HepG2 (cell line): ENCODE measurements around the gene PRSS23. TPM values are rescaled to one million over a fixed set of nuclear protein-coding genes. Genes with fewer than 3 reads are reported as not detected.

ENCODE experiments used
- ATAC-seq: fragments of 200-7000 bp; cut with Tn5 transposase; 3 replicates; pipeline ENCODE4 v1.9.1; 2020; ENCODE audit warnings: mild to moderate bottlenecking, moderate library complexity
- BruUV-seq: library from RNA; stranded (reverse); fragments of 400-500 nt; replicated peaks from 2 replicates; lab custom pipeline; 2021; lab: Mats Ljungman, UMichigan
- CTCF ChIA-PET: fragments of 300-600 bp; formaldehyde crosslinking; extraction: SDS; loops from one replicate; lab custom pipeline; 2021; ENCODE audit warnings: low total read pairs, inconsistent platforms, low intra/inter-chr PET ratio; lab: Yijun Ruan, JAX
- POLR2A ChIA-PET: fragments of 350-600 bp; sonication (Branson Sonifier 250); formaldehyde crosslinking; loops from one replicate; lab custom pipeline; 2020; ENCODE audit warnings: antibody characterized with exemption, inconsistent platforms; lab: Yijun Ruan, JAX
- DNase-seq: peaks from one replicate; pipeline ENCODE4 v3.0.0-alpha.2; 2015; ENCODE audit warnings: low spot score
- FAIRE-seq: peaks from 3 replicates; lab custom pipeline; 2011; peaks lifted over from hg19 to GRCh38; lab: Jason Lieb, UNC
- H2AFZ ChIP-seq: one replicate; pipeline ENCODE4 v1.6.1; 2011; ENCODE audit warnings: low read length, inconsistent platforms
- H3K27ac ChIP-seq: fragments of 300-600 bp; 3 replicates; pipeline ENCODE4 v1.8.0; 2011; ENCODE audit warnings: mixed run types, mild to moderate bottlenecking, mixed read lengths, low read length, inconsistent platforms; ENCODE audit not compliant: insufficient read depth; ENCODE audit errors: extremely low read length
- H3K27me3 ChIP-seq, 2 experiments: fragments of 200-600 bp in 1 of 2; 2 replicates in 1 of 2; 3 replicates in 1 of 2; pipeline versions ENCODE4 v1.6.0 to v1.8.0; 2011; ENCODE audit warnings: low read length in 2 of 2, mild to moderate bottlenecking in 2 of 2, moderate library complexity in 2 of 2, inconsistent platforms in 1 of 2; ENCODE audit not compliant: insufficient read depth in 2 of 2, control insufficient read depth in 1 of 2
- H3K36me3 ChIP-seq, 2 experiments: fragments of 200-600 bp in 1 of 2; replicated peaks in 1 of 2; 2 replicates in 1 of 2; 3 replicates in 1 of 2; pipeline versions ENCODE4 v1.5.1 to v1.8.0; 2011; ENCODE audit warnings: low read length in 2 of 2, inconsistent platforms in 1 of 2; ENCODE audit not compliant: insufficient read depth in 2 of 2, control insufficient read depth in 1 of 2
- H3K4me1 ChIP-seq: 2 replicates; pipeline ENCODE4 v1.5.1; 2012; ENCODE audit warnings: low read length, inconsistent platforms; ENCODE audit not compliant: insufficient read depth
- H3K4me2 ChIP-seq: 2 replicates; pipeline ENCODE4 v1.6.0; 2011; ENCODE audit warnings: low read depth, low read length, inconsistent platforms
- H3K4me3 ChIP-seq, 3 experiments: fragments of 200-600 bp in 1 of 3; sonication (generic), shearing (Covaris generic) in 1 of 3; replicated peaks in 1 of 3; 2 replicates each; pipeline ENCODE4 v1.5.1; 2011 to 2016; ENCODE audit warnings: low read length in 3 of 3, inconsistent platforms in 2 of 3, low read depth in 2 of 3, mild to moderate bottlenecking in 2 of 3, control low read depth in 1 of 3, mixed read lengths in 1 of 3; ENCODE audit not compliant: insufficient read depth in 1 of 3
- H3K79me2 ChIP-seq: one replicate; pipeline ENCODE4 v1.6.1; 2011; ENCODE audit warnings: low read length, inconsistent platforms; ENCODE audit not compliant: insufficient read depth
- H3K9ac ChIP-seq: 2 replicates; pipeline ENCODE4 v1.6.0; 2011; ENCODE audit warnings: mild to moderate bottlenecking, low read depth, low read length, inconsistent platforms; ENCODE audit not compliant: insufficient read depth
- H3K9me3 ChIP-seq: 2 replicates; pipeline ENCODE4 v1.5.1; 2012; ENCODE audit warnings: mild to moderate bottlenecking, low read length
- H4K20me1 ChIP-seq: 2 replicates; pipeline ENCODE4 v1.6.0; 2011; ENCODE audit warnings: inconsistent platforms, mild to moderate bottlenecking, low read length, moderate library complexity; ENCODE audit not compliant: insufficient read depth
- CREB1 ChIP-seq, 2 experiments: fragments of 450-650 bp in 1 of 2; IDR thresholded peaks; 2 replicates each; pipeline ENCODE4 v1.6.1; 2016 to 2017; ENCODE audit warnings: control low read depth in 1 of 2, mild to moderate bottlenecking in 1 of 2, missing compliant biosample characterization in 1 of 2, missing genetic modification characterization in 1 of 2
- LCORL ChIP-seq, 2 experiments: fragments of 450-650 bp in 1 of 2; sonication (generic) in 1 of 2; formaldehyde crosslinking in 1 of 2; IDR thresholded peaks; 2 replicates each; pipeline versions ENCODE4 v1.5.0 to v1.6.1; 2017 to 2020; ENCODE audit warnings: antibody characterized with exemption in 1 of 2, missing genetic modification reagents in 1 of 2
- PREB ChIP-seq: sonication (generic); formaldehyde crosslinking; IDR thresholded peaks from 2 replicates; pipeline ENCODE4 v1.4.0; 2020; ENCODE audit warnings: missing genetic modification reagents
- UBTF ChIP-seq: sonication (generic); formaldehyde crosslinking; IDR thresholded peaks from 2 replicates; pipeline ENCODE4 v1.4.0; 2020; ENCODE audit warnings: mild to moderate bottlenecking, missing genetic modification reagents
- ZFP37 ChIP-seq: sonication (generic); formaldehyde crosslinking; IDR thresholded peaks from 2 replicates; pipeline ENCODE4 v1.4.0; 2020; ENCODE audit warnings: missing genetic modification reagents, borderline replicate concordance
- ZNF512 ChIP-seq: sonication (generic); formaldehyde crosslinking; IDR thresholded peaks from 2 replicates; pipeline ENCODE4 v1.4.0; 2020; ENCODE audit warnings: mild to moderate bottlenecking, missing genetic modification reagents
- ZNF557 ChIP-seq: sonication (generic); formaldehyde crosslinking; IDR thresholded peaks from 2 replicates; pipeline ENCODE4 v1.4.0; 2020; ENCODE audit warnings: missing genetic modification reagents
- ZNF780A ChIP-seq: sonication (generic); formaldehyde crosslinking; IDR thresholded peaks from 2 replicates; pipeline ENCODE4 v1.8.0; 2022; ENCODE audit warnings: mild to moderate bottlenecking, missing genetic modification reagents, moderate library complexity
- ZNF784 ChIP-seq: sonication (generic); formaldehyde crosslinking; IDR thresholded peaks from 2 replicates; pipeline ENCODE4 v1.5.1; 2020; ENCODE audit warnings: missing genetic modification reagents, mild to moderate bottlenecking, borderline replicate concordance
- WGBS: methylation state at CpG from one replicate; pipeline ENCODE4 v1.1.6; 2017; ENCODE audit warnings: low lambda C conversion rate; 5-methylcytosine and 5-hydroxymethylcytosine counted together
- in situ Hi-C: cut with HindIII; loops from 2 replicates; pipeline ENCODE4 v1.10.0; 2017; ENCODE audit warnings: low pct_unique_long_range_greater_than_20kb; ENCODE audit not compliant: extremely low pct_ligation_motif_present
- intact Hi-C: fragments of 100-400 bp; cut with micrococcal nuclease; formaldehyde crosslinking; loops from one replicate; pipeline ENCODE4 v1.10.0; 2022; ENCODE audit not compliant: unreplicated experiment
- polyA plus RNA-seq, 8 experiments: library from polyadenylated mRNA; depleted of rRNA in 3 of 8; stranded (reverse) in 7 of 8; unstranded in 1 of 8; fragments of >200 nt; fragmentation: Illumina TruSeq in 4 of 8; extraction: Trizol in 4 of 8; gene quantifications; 2 replicates each; pipeline versions ENCODE4 v1.2.1 to v1.2.3, GENCODE V29; 2011 to 2016; ENCODE audit warnings: low read depth in 4 of 8, missing spikeins in 1 of 8, mixed read lengths in 1 of 8; ENCODE audit not compliant: insufficient read depth in 1 of 8
- total RNA-seq, 5 experiments: library from RNA; depleted of rRNA; stranded (reverse); fragments of >200 nt; fragmentation: Illumina TruSeq; extraction: Trizol; gene quantifications; 2 replicates each; pipeline ENCODE4 v1.2.3, GENCODE V29; 2016; ENCODE audit warnings: low read depth in 1 of 5

PRSS23 gene
- total and polyA plus RNA-seq, 2 of the 13 experiments (the other 11 are each of a cell fraction or from before 2014, with no cell fraction given), result 0.20 to 0.30 TPM

DNA sequence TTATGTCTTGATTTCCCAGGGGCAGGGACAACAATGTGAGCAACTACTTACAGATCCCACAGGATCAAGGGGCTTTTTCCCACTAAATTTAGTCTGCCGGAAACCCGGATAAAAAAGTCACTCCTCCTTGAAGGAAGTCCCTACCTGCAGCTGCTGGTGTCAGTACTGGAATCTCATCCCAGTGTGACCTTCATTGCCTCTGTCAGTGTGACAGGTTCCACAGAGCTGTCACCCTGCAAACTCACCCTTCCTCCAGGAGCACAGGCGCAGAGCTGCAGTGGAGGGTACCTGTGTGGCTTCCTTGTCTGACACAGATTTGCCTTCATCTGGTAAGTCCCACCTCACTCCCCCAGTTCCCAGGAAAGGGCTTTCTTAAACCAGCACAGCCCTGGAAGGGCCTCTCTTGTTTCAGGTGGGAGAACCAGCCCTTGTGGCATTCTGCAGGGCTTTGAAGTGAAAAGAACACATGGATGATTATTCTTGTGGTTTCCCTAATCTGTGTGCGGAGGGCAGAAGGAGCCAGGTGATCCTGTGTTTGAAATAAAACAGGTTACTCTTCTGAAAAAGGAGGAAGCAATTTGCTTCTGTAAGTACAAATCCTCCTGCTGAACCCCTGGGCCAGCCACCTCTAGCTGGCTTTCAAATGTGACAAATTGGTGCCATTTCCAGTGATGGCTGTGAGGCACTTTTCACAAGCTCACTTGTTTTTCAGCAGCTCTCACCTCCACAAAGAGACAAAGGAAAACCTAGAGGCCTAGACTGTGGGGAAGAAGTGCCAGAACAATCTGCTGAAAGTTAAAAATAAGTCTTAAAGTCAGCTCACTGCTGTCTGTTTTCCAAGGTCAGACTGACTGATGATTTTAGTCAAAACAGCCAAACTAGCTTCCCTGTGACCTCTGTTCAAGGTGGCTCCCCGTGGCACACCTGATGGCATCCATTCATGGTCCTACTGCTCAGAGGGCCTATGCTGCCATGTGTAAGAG lies 9.2 kb upstream of the PRSS23 start:
- DNase-seq, result no peak
- no peak for ATAC-seq
- H3K9me3 ChIP-seq, result no peaks in the 10 kb centered on the region
- POLR2A ChIA-PET, result no interaction called here
- no peak overlapping the region for H3K4me2 ChIP-seq
- no peak overlapping the region for H3K4me3 ChIP-seq
- CTCF ChIA-PET, result no interaction called here
- H3K9ac ChIP-seq, result no peak overlapping the region
- in situ Hi-C loops, result no loop called here
- no peaks in the 10 kb centered on the region for H3K79me2 ChIP-seq
- H2AFZ ChIP-seq, result no peak overlapping the region
- peaks cover 0 to 26% of the 10 kb centered on the region in 2 experiments; a peak in 2 of 5 replicates for H3K27me3 ChIP-seq
- no peak for FAIRE-seq
- TF ChIP-seq CREB1 (IDR thresholded peaks at IDR 0.05) (no peak), CREB1 (CRISPR knock-in tag; IDR thresholded peaks at IDR 0.05) (no peak), ZNF784 (CRISPR knock-in tag) (no peak)
- TF ChIP-seq, all 625 proteins: peak for 0
- no peaks in the 10 kb centered on the region for H3K4me1 ChIP-seq
- H3K36me3 ChIP-seq, result no peaks in the 10 kb centered on the region
- BruUV-seq, result no TSS peak
- no peaks in the 10 kb centered on the region for H4K20me1 ChIP-seq
- WGBS, result 24% methylated on average over 5 of the region's 5 CpGs
- H3K27ac ChIP-seq, result no peak overlapping the region
- intact Hi-C loops, result no loop called here

- peaks cover 0 to 26% of the 10 kb centered on the region in 2 experiments; a peak in 2 of 5 replicates for H3K27me3 ChIP-seq
- no peak overlapping the region for H3K4me3 ChIP-seq
- H3K9ac ChIP-seq, result no peak overlapping the region
- no peak for DNase-seq
- no peaks in the 10 kb centered on the region for H3K4me1 ChIP-seq
- no TSS peak for BruUV-seq
- H3K9me3 ChIP-seq, result no peaks in the 10 kb centered on the region
- FAIRE-seq, result no peak
- no peak overlapping the region for H3K4me2 ChIP-seq
- ChIA-PET CTCF (no interaction called here), POLR2A (no interaction called here)
- H3K36me3 ChIP-seq, result no peaks in the 10 kb centered on the region
- 21% methylated on average over 2 of the region's 3 CpGs for WGBS
- H2AFZ ChIP-seq, result no peak overlapping the region
- no peak for ATAC-seq
- H3K79me2 ChIP-seq, result no peaks in the 10 kb centered on the region
- H3K27ac ChIP-seq, result no peak overlapping the region
- intact Hi-C loops (no loop called here), in situ Hi-C loops (no loop called here)
- H4K20me1 ChIP-seq, result no peaks in the 10 kb centered on the region
- TF ChIP-seq UBTF (CRISPR knock-in tag) (no peak), LCORL (IDR thresholded peaks at IDR 0.05) (no peak), LCORL (CRISPR knock-in tag; IDR thresholded peaks at IDR 0.05) (no peak), PREB (no peak), ZNF780A (CRISPR knock-in tag) (no peak), ZNF557 (CRISPR knock-in tag) (no peak), ZFP37 (no peak), ZNF512 (no peak)
Measured at GRCh38 chr11:86792150-86792549, 8.2 kb upstream of the PRSS23 start.
